MCF 10A (cell line): ENCODE results near the gene MND1. TPM values are rescaled to one million over a fixed set of nuclear protein-coding genes. Genes with fewer than 3 reads are reported as not detected.
A peak's percentile ranks its signal among the peaks of the same experiment; 100 is the strongest.

ENCODE experiments used
- BruUV-seq: library from RNA; stranded (reverse); fragments of 400-500 nt; replicated peaks from 2 replicates; lab custom pipeline; 2021; lab: Mats Ljungman, UMichigan
- CTCF ChIA-PET: fragments of 300-600 bp; sonication (Branson Sonifier 250); formaldehyde crosslinking; extraction: SDS; loops from one replicate; lab custom pipeline; 2021; ENCODE audit warnings: antibody characterized with exemption, inconsistent platforms; lab: Yijun Ruan, JAX
- POLR2A ChIA-PET: fragments of 300-600, 350-650 bp; sonication (Branson Sonifier 250); formaldehyde crosslinking; extraction: SDS; loops from one replicate; lab custom pipeline; 2020; ENCODE audit warnings: antibody characterized with exemption, inconsistent platforms; lab: Yijun Ruan, JAX
- DNase-seq: peaks from one replicate; pipeline ENCODE4 v3.0.0-alpha.2; 2018; ENCODE audit not compliant: unreplicated experiment
- H3K27ac Mint-ChIP-seq: one replicate; pipeline ENCODE4 v1.8.0; 2022; ENCODE audit warnings: mild to moderate bottlenecking, low read depth, mixed read lengths; ENCODE audit not compliant: unreplicated experiment
- H3K27me3 Mint-ChIP-seq: one replicate; pipeline ENCODE4 v1.8.0; 2022; ENCODE audit warnings: mixed read lengths; ENCODE audit not compliant: insufficient read depth, unreplicated experiment
- H3K36me3 Mint-ChIP-seq: one replicate; pipeline ENCODE4 v1.8.0; 2022; ENCODE audit warnings: mild to moderate bottlenecking, moderate library complexity, mixed read lengths; ENCODE audit not compliant: insufficient read depth, unreplicated experiment
- H3K4me1 Mint-ChIP-seq: one replicate; pipeline ENCODE4 v1.8.0; 2022; ENCODE audit warnings: mixed read lengths; ENCODE audit not compliant: insufficient read depth, unreplicated experiment
- H3K4me3 Mint-ChIP-seq: one replicate; pipeline ENCODE4 v1.8.0; 2022; ENCODE audit warnings: mild to moderate bottlenecking, moderate library complexity, mixed read lengths; ENCODE audit not compliant: unreplicated experiment
- H3K9me3 Mint-ChIP-seq: one replicate; pipeline ENCODE4 v1.8.0; 2022; ENCODE audit warnings: mixed read lengths; ENCODE audit not compliant: unreplicated experiment
- CTCF ChIP-seq: fragments of 200-600 bp; IDR thresholded peaks from one replicate; pipeline ENCODE4 v1.8.0; 2022; ENCODE audit warnings: antibody characterized with exemption, mild to moderate bottlenecking; ENCODE audit not compliant: unreplicated experiment
- intact Hi-C: fragments of 100-400 bp; cut with micrococcal nuclease; formaldehyde crosslinking; loops from 2 replicates; pipeline ENCODE4 v1.14.1; 2022
- total RNA-seq: library from RNA; stranded (reverse); gene quantifications from 2 replicates; pipeline ENCODE4 v1.2.3, GENCODE V29; 2022

The MND1 gene
- total RNA-seq, 1 experiment from 2014 or later, result 9.7 TPM

GRCh38 chr4:153297116-153297515, 47.4 kb upstream of the MND1 start:
- ChIA-PET CTCF (interaction anchor here (1.2 to 2.0 kb wide), 2 partner anchors 9 to 146 kb away, joined by 4 to 5 read pairs; no protein-coding TSS in a partner anchor), POLR2A (interaction anchor here (0.7 to 1.5 kb wide), 2 partner anchors 48 to 482 kb away, joined by 3 read pairs; no protein-coding TSS in a partner anchor)
- no peak for TF ChIP-seq CTCF
- no TSS peak for BruUV-seq
- Mint-ChIP-seq H3K27me3 (no peaks in the 10 kb centered on the region), H3K4me3 (no peak overlapping the region), H3K36me3 (peaks cover 60% of the 10 kb centered on the region), H3K4me1 (peaks cover 7% of the 10 kb centered on the region), H3K27ac (no peak overlapping the region), H3K9me3 (peaks cover 21% of the 10 kb centered on the region)
- DNase-seq, result no peak
- intact Hi-C loops, result no loop called here

GRCh38 chr4:153310793-153311192, 33.7 kb upstream of the MND1 start:
- CTCF ChIA-PET, result interaction anchor here (0.9 to 4.3 kb wide), 3 partner anchors 166 to 184 kb away, joined by 3 to 20 read pairs (median 3); no protein-coding TSS in a partner anchor
- no peak overlapping the region for H3K27ac Mint-ChIP-seq

GRCh38 chr4:153314915-153315314, 29.6 kb upstream of the MND1 start:
- Mint-ChIP-seq H3K36me3 (peaks cover 40% of the 10 kb centered on the region), H3K27me3 (no peaks in the 10 kb centered on the region), H3K4me3 (no peak overlapping the region), H3K9me3 (no peaks in the 10 kb centered on the region), H3K4me1 (no peaks in the 10 kb centered on the region), H3K27ac (no peak overlapping the region)
- no TSS peak for BruUV-seq
- intact Hi-C loops, result loop anchor here (5.0 to 10.0 kb wide), 2 partner anchors 93 to 470 kb away; no protein-coding TSS in a partner anchor
- CTCF ChIA-PET, result interaction anchor here (0.8 to 1.1 kb wide), 2 partner anchors 170 to 172 kb away, joined by 3 to 4 read pairs; no protein-coding TSS in a partner anchor
- no peak for DNase-seq
- no peak for TF ChIP-seq CTCF
- POLR2A ChIA-PET, result interaction anchor here (1.3 kb wide), 1 partner anchor 11 kb away, joined by 3 read pairs; no protein-coding TSS in a partner anchor

More at GRCh38 chr4:153310793-153311192, 33.7 kb upstream of the MND1 start:
- intact Hi-C loops, result loop anchor here (10.0 kb wide), 1 partner anchor 466 kb away; no protein-coding TSS in a partner anchor
- no peak overlapping the region for H3K4me3 Mint-ChIP-seq
- H3K9me3 Mint-ChIP-seq, result no peaks in the 10 kb centered on the region
- no peaks in the 10 kb centered on the region for H3K27me3 Mint-ChIP-seq
- peaks cover 24% of the 10 kb centered on the region for H3K36me3 Mint-ChIP-seq
- BruUV-seq, result no TSS peak
- POLR2A ChIA-PET, result interaction anchor here (1.0 kb wide), 1 partner anchor 33 kb away, joined by 3 read pairs; no protein-coding TSS in a partner anchor
- DNase-seq, result no peak
- H3K4me1 Mint-ChIP-seq, result no peaks in the 10 kb centered on the region
- no peak for TF ChIP-seq CTCF

GRCh38 chr4:153318696-153319320, 25.7 kb upstream of the MND1 start:
- Mint-ChIP-seq H3K4me3 (no peak overlapping the region), H3K4me1 (no peaks in the 10 kb centered on the region), H3K36me3 (peaks cover 33% of the 10 kb centered on the region), H3K27ac (no peak overlapping the region), H3K27me3 (no peaks in the 10 kb centered on the region), H3K9me3 (no peaks in the 10 kb centered on the region)
- POLR2A ChIA-PET, result interaction anchor here (0.8 kb wide), 1 partner anchor 176 kb away, joined by 3 read pairs; no protein-coding TSS in a partner anchor
- peak; percentile 57 for TF ChIP-seq CTCF
- CTCF ChIA-PET, result interaction anchor here (0.7 to 3.1 kb wide), 14 partner anchors 12 to 206 kb away, joined by 3 to 36 read pairs (median 4); no protein-coding TSS in a partner anchor
- DNase-seq, result peak; percentile 68
- BruUV-seq, result no TSS peak
- intact Hi-C loops, result loop anchor here (1.0 to 10.0 kb wide), 5 partner anchors 97 to 474 kb away; no protein-coding TSS in a partner anchor
